ENCODE results near the gene NXF1.

DNA sequence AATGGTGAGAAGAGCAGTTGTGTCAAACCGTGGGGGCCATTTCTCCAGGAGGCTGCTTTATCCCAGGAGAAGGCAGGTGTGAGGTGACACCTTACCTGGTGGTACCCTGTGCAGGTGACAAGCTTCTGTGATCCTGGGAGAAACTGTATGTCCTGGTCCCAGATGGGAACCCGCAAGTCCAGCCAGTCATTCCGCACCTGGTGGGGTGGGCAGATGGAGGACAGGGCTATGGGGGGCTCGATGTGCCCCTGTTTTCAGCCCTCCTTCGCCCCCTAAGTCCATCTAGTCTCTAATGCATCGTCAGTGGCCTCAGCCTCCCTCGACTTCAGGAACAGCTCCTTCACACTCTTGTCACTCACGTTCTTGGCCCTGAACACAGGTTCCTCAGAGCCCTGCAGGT is 30.1 kb upstream of the NXF1 start:
- TF ChIP-seq, protein P1, sequence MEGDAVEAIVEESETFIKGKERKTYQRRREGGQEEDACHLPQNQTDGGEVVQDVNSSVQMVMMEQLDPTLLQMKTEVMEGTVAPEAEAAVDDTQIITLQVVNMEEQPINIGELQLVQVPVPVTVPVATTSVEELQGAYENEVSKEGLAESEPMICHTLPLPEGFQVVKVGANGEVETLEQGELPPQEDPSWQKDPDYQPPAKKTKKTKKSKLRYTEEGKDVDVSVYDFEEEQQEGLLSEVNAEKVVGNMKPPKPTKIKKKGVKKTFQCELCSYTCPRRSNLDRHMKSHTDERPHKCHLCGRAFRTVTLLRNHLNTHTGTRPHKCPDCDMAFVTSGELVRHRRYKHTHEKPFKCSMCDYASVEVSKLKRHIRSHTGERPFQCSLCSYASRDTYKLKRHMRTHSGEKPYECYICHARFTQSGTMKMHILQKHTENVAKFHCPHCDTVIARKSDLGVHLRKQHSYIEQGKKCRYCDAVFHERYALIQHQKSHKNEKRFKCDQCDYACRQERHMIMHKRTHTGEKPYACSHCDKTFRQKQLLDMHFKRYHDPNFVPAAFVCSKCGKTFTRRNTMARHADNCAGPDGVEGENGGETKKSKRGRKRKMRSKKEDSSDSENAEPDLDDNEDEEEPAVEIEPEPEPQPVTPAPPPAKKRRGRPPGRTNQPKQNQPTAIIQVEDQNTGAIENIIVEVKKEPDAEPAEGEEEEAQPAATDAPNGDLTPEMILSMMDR (IDR thresholded peaks at IDR 0.05), result no peak
- TF ChIP-seq POLR2A (IDR thresholded peaks at IDR 0.05), result no peak
